ENCODE measurements around the gene ARHGEF17.

ARHGEF17 gene

GRCh38 chr11:73410627-73411026 lies 102.6 kb downstream of the ARHGEF17 start:
- Mint-ChIP-seq H3K4me1 (peaks cover 10 to 28% of the 10 kb centered on the region in 2 donors), H3K27ac (peak overlapping the region; percentile 22), H3K9me3 (no peaks in the 10 kb centered on the region), H3K36me3 (peaks cover 27 to 37% of the 10 kb centered on the region in 2 donors), H3K4me3 (no peak overlapping the region), H3K27me3 (no peaks in the 10 kb centered on the region)
- ATAC-seq (replicated peaks) (peak in 1 of 2 donors; percentile 15), DNase-seq (no peak)

GRCh38 chr11:73411031-73411430 lies 103.0 kb downstream of the ARHGEF17 start:
- Mint-ChIP-seq H3K27me3 (no peaks in the 10 kb centered on the region), H3K9me3 (no peaks in the 10 kb centered on the region), H3K4me3 (no peak overlapping the region), H3K4me1 (peaks cover 10 to 28% of the 10 kb centered on the region in 2 donors), H3K27ac (peak overlapping the region; percentile 0), H3K36me3 (peaks cover 27 to 36% of the 10 kb centered on the region in 2 donors)
- ATAC-seq (replicated peaks) (peak; percentile 22 to 24), DNase-seq (no peak)

GRCh38 chr11:73412308-73412707 lies 104.2 kb downstream of the ARHGEF17 start:
- H3K27me3 Mint-ChIP-seq: no peaks in the 10 kb centered on the region
- H3K4me3 Mint-ChIP-seq: no peak overlapping the region
- H3K9me3 Mint-ChIP-seq: no peaks in the 10 kb centered on the region
- no peak overlapping the region for H3K27ac Mint-ChIP-seq
- peaks cover 23 to 35% of the 10 kb centered on the region in 2 donors for H3K36me3 Mint-ChIP-seq
- DNase-seq: no peak
- peaks cover 8 to 28% of the 10 kb centered on the region in 2 donors for H3K4me1 Mint-ChIP-seq
- no peak for ATAC-seq (replicated peaks)

- H3K36me3 Mint-ChIP-seq: peaks cover 21 to 31% of the 10 kb centered on the region in 2 donors
- ATAC-seq (replicated peaks) (no peak), DNase-seq (no peak)
- H3K4me3 Mint-ChIP-seq: no peak overlapping the region
- no peaks in the 10 kb centered on the region for H3K27me3 Mint-ChIP-seq
- peaks cover 0 to 1% of the 10 kb centered on the region in 2 donors for H3K9me3 Mint-ChIP-seq
- H3K27ac Mint-ChIP-seq: peak overlapping the region; percentile 6
- H3K4me1 Mint-ChIP-seq: peaks cover 6 to 20% of the 10 kb centered on the region in 2 donors
These were observed 105.2 kb downstream of the ARHGEF17 start for GRCh38 chr11:73413256-73413655.

- H3K9me3 Mint-ChIP-seq: peaks cover 0 to 2% of the 10 kb centered on the region in 2 donors
- peaks cover 24 to 37% of the 10 kb centered on the region in 2 donors for H3K36me3 Mint-ChIP-seq
- H3K27ac Mint-ChIP-seq: no peak overlapping the region
- no peaks in the 10 kb centered on the region for H3K27me3 Mint-ChIP-seq
- H3K4me1 Mint-ChIP-seq: peaks cover 7 to 11% of the 10 kb centered on the region in 2 donors
- ATAC-seq (replicated peaks): peak; percentile 7 to 16
- no peak overlapping the region for H3K4me3 Mint-ChIP-seq
- DNase-seq: no peak
These were observed 107.0 kb downstream of the ARHGEF17 start for GRCh38 chr11:73414977-73415651.

- Mint-ChIP-seq H3K36me3 (peaks cover 24 to 42% of the 10 kb centered on the region in 2 donors), H3K27me3 (no peaks in the 10 kb centered on the region), H3K4me1 (peaks cover 7 to 11% of the 10 kb centered on the region in 2 donors), H3K9me3 (peaks cover 0 to 2% of the 10 kb centered on the region in 2 donors), H3K27ac (peak overlapping the region; percentile 21), H3K4me3 (no peak overlapping the region)
- DNase-seq (no peak), ATAC-seq (replicated peaks) (no peak)
These were observed 108.0 kb downstream of the ARHGEF17 start for GRCh38 chr11:73415854-73416615.

GRCh38 chr11:73416786-73417185 lies 108.7 kb downstream of the ARHGEF17 start:
- Mint-ChIP-seq H3K27ac (peak overlapping the region; percentile 21), H3K9me3 (peaks cover 0 to 2% of the 10 kb centered on the region in 2 donors), H3K4me3 (no peak overlapping the region), H3K36me3 (peaks cover 24 to 46% of the 10 kb centered on the region in 2 donors), H3K4me1 (peaks cover 7 to 11% of the 10 kb centered on the region in 2 donors), H3K27me3 (no peaks in the 10 kb centered on the region)
- no peak for DNase-seq
- no peak for ATAC-seq (replicated peaks)
